Esophagus muscularis mucosa (tissue), 4 donors: ENCODE data around the gene TSLP. TPM values are rescaled to one million over a fixed set of nuclear protein-coding genes. Genes with fewer than 3 reads are reported as not detected.

Experiments
- DNase-seq: peaks from one replicate; pipeline ENCODE4 v3.0.0-alpha.2; 2017; ENCODE audit errors: extremely low spot score
- H3K27ac ChIP-seq, 4 donors: fragments of 200-600 bp; sonication (generic); replicated peaks in 1 of 4; 1 replicate in 3 of 4; 2 replicates in 1 of 4; pipeline ENCODE4 v1.5.1; 2016 to 2019; ENCODE audit warnings: mild to moderate bottlenecking in 1 of 4
- H3K27me3 ChIP-seq, 4 donors: fragments of 200-600 bp; sonication (generic); one replicate each; pipeline versions ENCODE4 v1.5.1 to v1.6.0; 2016 to 2019
- H3K36me3 ChIP-seq, 4 donors: fragments of 200-600 bp; sonication (generic); one replicate each; pipeline ENCODE4 v1.5.1; 2016 to 2019
- H3K4me1 ChIP-seq, 4 donors: fragments of 200-600 bp; sonication (generic); one replicate each; pipeline ENCODE4 v1.5.1; 2016 to 2019
- H3K4me3 ChIP-seq, 4 donors: fragments of 200-600 bp; sonication (generic); 1 replicate in 2 of 4; 2 replicates in 2 of 4; pipeline ENCODE4 v1.5.1; 2016 to 2019; ENCODE audit warnings: mild to moderate bottlenecking in 4 of 4, moderate library complexity in 1 of 4
- H3K9me3 ChIP-seq, 4 donors: fragments of 200-600 bp; sonication (generic); 1 replicate in 3 of 4; 2 replicates in 1 of 4; pipeline ENCODE4 v1.5.1; 2016 to 2019
- EP300 ChIP-seq: sonication (generic); formaldehyde crosslinking; IDR thresholded peaks from one replicate; pipeline ENCODE4 v1.6.1; 2017; ENCODE audit warnings: antibody characterized with exemption
- POLR2A ChIP-seq: fragments of 450-650 bp; IDR thresholded peaks from one replicate; pipeline ENCODE4 v1.6.1; 2017; ENCODE audit warnings: antibody characterized with exemption, moderate library complexity, mild to moderate bottlenecking, low read depth
- POLR2AphosphoS5 ChIP-seq, 2 donors: sonication (generic); formaldehyde crosslinking; IDR thresholded peaks; one replicate each; pipeline ENCODE4 v1.6.1; 2017; ENCODE audit warnings: antibody characterized with exemption in 2 of 2
- WGBS: methylation state at CpG from one replicate; pipeline ENCODE4 v1.1.5; 2018; 5-methylcytosine and 5-hydroxymethylcytosine counted together
- intact Hi-C: fragments of 100-400 bp; cut with DNase I; formaldehyde crosslinking; loops from one replicate; pipeline ENCODE4 v1.15.1; 2023
- total RNA-seq, 4 donors: library from RNA; depleted of rRNA; stranded (reverse); fragments of >200 nt; gene quantifications; one replicate each; pipeline versions ENCODE4 v1.1.0 to v1.2.1, GENCODE V29; 2016
- TF ChIP-seq, protein P1 (sequence below), 3 experiments: fragments of 200-600 bp in 2 of 3; fragments of 450-650 bp in 1 of 3; sonication (generic) in 2 of 3; IDR thresholded peaks; one replicate each; pipeline ENCODE4 v1.5.1; 2017 to 2019; ENCODE audit warnings: antibody characterized with exemption in 3 of 3, mild to moderate bottlenecking in 2 of 3, moderate library complexity in 1 of 3

Gene TSLP
- total RNA-seq, 4 donors from 2014 or later, result 0.83 to 2.9 (median 1.6) TPM

DNA sequence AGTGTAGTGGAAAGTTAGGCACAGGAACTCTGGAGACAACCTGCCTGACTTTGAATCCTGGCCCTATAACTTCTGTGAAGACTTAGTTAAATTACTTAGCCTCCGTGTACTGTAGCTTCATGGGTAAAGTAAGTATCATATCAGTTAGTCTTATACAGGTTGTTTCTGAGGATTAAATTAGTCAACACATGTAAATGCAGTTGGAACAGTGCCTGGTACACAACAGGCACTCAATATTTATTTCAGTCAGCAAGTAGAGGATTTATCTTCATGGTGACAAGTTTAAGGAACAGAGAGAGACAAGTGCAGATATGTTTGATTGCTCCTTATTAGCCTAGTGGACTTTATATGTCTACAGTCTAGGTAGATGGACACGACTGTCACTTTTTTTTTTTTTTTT is 2.7 kb downstream of the TSLP start:
- TF ChIP-seq POLR2A (no peak), EP300 (no peak), POLR2AphosphoS5 (IDR thresholded peaks at IDR 0.05) (no peak)
- TF ChIP-seq, protein P1, sequence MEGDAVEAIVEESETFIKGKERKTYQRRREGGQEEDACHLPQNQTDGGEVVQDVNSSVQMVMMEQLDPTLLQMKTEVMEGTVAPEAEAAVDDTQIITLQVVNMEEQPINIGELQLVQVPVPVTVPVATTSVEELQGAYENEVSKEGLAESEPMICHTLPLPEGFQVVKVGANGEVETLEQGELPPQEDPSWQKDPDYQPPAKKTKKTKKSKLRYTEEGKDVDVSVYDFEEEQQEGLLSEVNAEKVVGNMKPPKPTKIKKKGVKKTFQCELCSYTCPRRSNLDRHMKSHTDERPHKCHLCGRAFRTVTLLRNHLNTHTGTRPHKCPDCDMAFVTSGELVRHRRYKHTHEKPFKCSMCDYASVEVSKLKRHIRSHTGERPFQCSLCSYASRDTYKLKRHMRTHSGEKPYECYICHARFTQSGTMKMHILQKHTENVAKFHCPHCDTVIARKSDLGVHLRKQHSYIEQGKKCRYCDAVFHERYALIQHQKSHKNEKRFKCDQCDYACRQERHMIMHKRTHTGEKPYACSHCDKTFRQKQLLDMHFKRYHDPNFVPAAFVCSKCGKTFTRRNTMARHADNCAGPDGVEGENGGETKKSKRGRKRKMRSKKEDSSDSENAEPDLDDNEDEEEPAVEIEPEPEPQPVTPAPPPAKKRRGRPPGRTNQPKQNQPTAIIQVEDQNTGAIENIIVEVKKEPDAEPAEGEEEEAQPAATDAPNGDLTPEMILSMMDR (IDR thresholded peaks at IDR 0.05), result no peak
- H3K27me3 ChIP-seq, result peaks cover 0 to 16% (median 3%) of the 10 kb centered on the region in 4 donors
- no peaks in the 10 kb centered on the region for H3K36me3 ChIP-seq
- H3K4me1 ChIP-seq, result peaks cover 14 to 49% (median 41%) of the 10 kb centered on the region in 4 donors
- WGBS, result 79% methylated on average over 2 of the region's 2 CpGs
- H3K9me3 ChIP-seq, result no peaks in the 10 kb centered on the region
- intact Hi-C loops, result loop anchor here (5.0 kb wide), 1 partner anchor 317 kb away; no protein-coding TSS in a partner anchor
- H3K27ac ChIP-seq, result no peak overlapping the region
- H3K4me3 ChIP-seq, result peak overlapping the region; percentile 58 to 68 (median 63)
- DNase-seq, result no peak

GRCh38 chr5:111075520-111075919 is 4.0 kb downstream of the TSLP start:
- intact Hi-C loops, result no loop called here
- peaks cover 14 to 41% (median 31%) of the 10 kb centered on the region in 4 donors for H3K4me1 ChIP-seq
- H3K27me3 ChIP-seq, result peaks cover 0 to 5% (median 0%) of the 10 kb centered on the region in 4 donors
- H3K36me3 ChIP-seq, result no peaks in the 10 kb centered on the region
- no peaks in the 10 kb centered on the region for H3K9me3 ChIP-seq
- H3K4me3 ChIP-seq, result no peak overlapping the region
- H3K27ac ChIP-seq, result no peak overlapping the region
- TF ChIP-seq, protein P1 (IDR thresholded peaks at IDR 0.05), result no peak
- TF ChIP-seq POLR2AphosphoS5 (IDR thresholded peaks at IDR 0.05), result peak in 1 of 2 donors; percentile 36
- no peak for DNase-seq

DNA sequence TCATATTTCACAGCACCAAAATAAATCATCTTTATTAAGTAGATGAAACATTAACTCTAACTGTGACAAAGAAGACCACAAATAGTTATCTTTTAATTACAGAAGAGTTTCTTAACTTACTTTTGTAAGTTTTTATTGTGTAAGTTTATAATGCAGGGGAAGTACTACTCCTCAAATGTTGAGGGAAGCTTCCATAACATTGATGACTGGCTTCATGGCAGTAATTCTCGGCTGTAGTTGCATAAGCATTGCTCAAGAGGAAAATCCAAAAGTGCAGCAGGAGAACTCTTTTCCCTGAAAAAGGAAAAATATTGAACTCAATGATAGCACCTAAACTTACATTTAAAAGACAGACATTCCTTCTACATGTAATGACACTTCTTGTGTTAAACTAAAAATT is 4.6 kb downstream of the TSLP start:
- intact Hi-C loops, result no loop called here
- TF ChIP-seq POLR2A, result no peak
- TF ChIP-seq, protein P1 (IDR thresholded peaks at IDR 0.05), result no peak
- no peak for TF ChIP-seq POLR2AphosphoS5 (IDR thresholded peaks at IDR 0.05)
- no peak for TF ChIP-seq EP300
- H3K27ac ChIP-seq, result no peak overlapping the region
- DNase-seq, result no peak
- no peaks in the 10 kb centered on the region for H3K9me3 ChIP-seq
- H3K36me3 ChIP-seq, result no peaks in the 10 kb centered on the region
- no peak overlapping the region for H3K4me3 ChIP-seq
- H3K4me1 ChIP-seq, result peaks cover 14 to 36% (median 25%) of the 10 kb centered on the region in 4 donors
- 53% methylated on average over 1 of the region's 1 CpG for WGBS
- no peaks in the 10 kb centered on the region for H3K27me3 ChIP-seq

DNA sequence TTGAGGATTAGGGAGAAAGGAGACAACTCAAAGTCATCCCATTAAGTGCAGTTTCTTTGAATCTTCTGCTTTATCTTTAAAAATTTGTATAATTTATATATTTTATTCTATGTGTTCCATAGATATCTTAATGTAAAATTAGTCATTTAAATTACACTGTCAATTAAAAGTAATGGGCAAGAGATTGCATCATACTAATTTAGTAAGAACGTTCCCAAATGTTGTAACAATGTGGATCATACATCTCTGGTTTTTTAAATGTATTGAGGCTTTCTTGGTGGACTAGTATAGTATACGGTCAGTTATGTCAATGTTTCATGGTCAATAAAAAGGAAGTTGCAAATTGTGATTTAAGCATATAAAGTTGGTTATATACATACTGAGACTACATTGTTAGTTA is 6.2 kb downstream of the TSLP start:
- H3K4me1 ChIP-seq, result peaks cover 12 to 31% (median 21%) of the 10 kb centered on the region in 4 donors
- DNase-seq, result no peak
- intact Hi-C loops, result no loop called here
- no peaks in the 10 kb centered on the region for H3K27me3 ChIP-seq
- WGBS, result 83% methylated on average over 2 of the region's 2 CpGs
- no peak overlapping the region for H3K27ac ChIP-seq
- H3K4me3 ChIP-seq, result no peak overlapping the region
- TF ChIP-seq, protein P1 (IDR thresholded peaks at IDR 0.05), result no peak
- TF ChIP-seq EP300 (no peak), POLR2A (no peak), POLR2AphosphoS5 (IDR thresholded peaks at IDR 0.05) (no peak)
- no peaks in the 10 kb centered on the region for H3K9me3 ChIP-seq
- no peaks in the 10 kb centered on the region for H3K36me3 ChIP-seq

DNA sequence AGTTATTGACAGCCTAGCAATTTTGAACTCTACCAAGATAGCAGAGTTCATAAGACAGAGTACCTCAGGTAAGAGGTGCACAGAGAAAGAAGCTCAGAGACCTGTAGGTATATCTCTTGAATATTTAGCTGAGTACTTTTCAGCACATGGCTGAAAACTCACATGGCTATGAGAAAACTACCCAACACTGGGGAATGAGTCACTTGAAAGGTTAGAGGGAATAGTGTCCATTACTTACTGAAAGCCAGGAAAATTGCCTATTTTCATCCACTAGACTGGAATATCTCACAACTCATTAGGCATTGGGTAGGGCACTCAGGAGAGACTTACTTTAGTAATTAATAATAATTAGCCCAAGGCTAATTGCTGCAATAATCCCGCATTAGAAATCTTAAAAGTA is 8.3 kb downstream of the TSLP start:
- no peaks in the 10 kb centered on the region for H3K36me3 ChIP-seq
- H3K27me3 ChIP-seq, result no peaks in the 10 kb centered on the region
- no peak overlapping the region for H3K27ac ChIP-seq
- no peak for DNase-seq
- H3K4me1 ChIP-seq, result peaks cover 0 to 13% (median 6%) of the 10 kb centered on the region in 4 donors
- H3K4me3 ChIP-seq, result no peak overlapping the region
- no peaks in the 10 kb centered on the region for H3K9me3 ChIP-seq
- intact Hi-C loops, result no loop called here
- TF ChIP-seq POLR2A (no peak), EP300 (no peak), POLR2AphosphoS5 (IDR thresholded peaks at IDR 0.05) (no peak)
- TF ChIP-seq, protein P1 (IDR thresholded peaks at IDR 0.05), result no peak
- WGBS, result 91% methylated on average over 1 of the region's 1 CpG
